CD4-positive, alpha-beta T cell treated with Interleukin-10 for 1 hour (primary cell): ENCODE measurements around the gene TBX4.
A peak's percentile ranks its signal among the peaks of the same experiment; 100 is the strongest.
"Not testable (repeated sequence)": the region's sequence is repeated elsewhere in the genome, so short reads cannot be mapped to it uniquely, and the experiment has no call there.

ENCODE experiments used
- DNase-seq: peaks from one replicate; pipeline ENCODE4 v3.0.0-alpha.2; 2020

The TBX4 gene

GRCh38 chr17:61413661-61414126 is 38.5 kb upstream of the TBX4 start:
- DNase-seq: no peak

GRCh38 chr17:61414141-61414935 is 37.9 kb upstream of the TBX4 start:
- DNase-seq: no peak

- no peak for DNase-seq
These were observed 37.3 kb upstream of the TBX4 start for GRCh38 chr17:61414936-61415251.

- DNase-seq: no peak
These were observed 36.6 kb upstream of the TBX4 start for GRCh38 chr17:61415374-61416210.

GRCh38 chr17:61416211-61416539 is 36.0 kb upstream of the TBX4 start:
- DNase-seq: no peak

- DNase-seq: peak; percentile 64
These were observed 35.5 kb upstream of the TBX4 start for GRCh38 chr17:61416540-61417363.

GRCh38 chr17:61418449-61418848 is 33.8 kb upstream of the TBX4 start:
- no peak for DNase-seq

GRCh38 chr17:61419496-61420046 is 32.7 kb upstream of the TBX4 start:
- no peak for DNase-seq

GRCh38 chr17:61420052-61420451 is 32.2 kb upstream of the TBX4 start:
- no peak for DNase-seq

GRCh38 chr17:61420745-61421398 is 31.4 kb upstream of the TBX4 start:
- no peak for DNase-seq

- no peak for DNase-seq
These were observed 30.8 kb upstream of the TBX4 start for GRCh38 chr17:61421460-61421859.

- no peak for DNase-seq
These were observed 30.0 kb upstream of the TBX4 start for GRCh38 chr17:61422116-61422799.

- DNase-seq: no peak
These were observed 29.4 kb upstream of the TBX4 start for GRCh38 chr17:61422869-61423268.

GRCh38 chr17:61423967-61424649 is 28.1 kb upstream of the TBX4 start:
- DNase-seq: no peak

- DNase-seq: no peak
These were observed 26.3 kb upstream of the TBX4 start for GRCh38 chr17:61425682-61426481.

- no peak for DNase-seq
These were observed 25.5 kb upstream of the TBX4 start for GRCh38 chr17:61426482-61427304.

- DNase-seq: no peak
These were observed 24.7 kb upstream of the TBX4 start for GRCh38 chr17:61427567-61427966.

GRCh38 chr17:61429274-61429673 is 22.9 kb upstream of the TBX4 start:
- no peak for DNase-seq

- not testable (repeated sequence) for DNase-seq
These were observed 22.4 kb upstream of the TBX4 start for GRCh38 chr17:61429831-61430230.
